ENCODE measurements around the gene TRPM4.

- TF ChIP-seq CTCF (IDR thresholded peaks at IDR 0.05) (no peak), POLR2A (IDR thresholded peaks at IDR 0.05) (no peak)
Measured at GRCh38 chr19:49136771-49137171, 20.8 kb upstream of the TRPM4 start.
